IMR-90 (cell line): Measurements from ENCODE around the gene SIGLEC6. TPM values are rescaled to one million over a fixed set of nuclear protein-coding genes. Genes with fewer than 3 reads are reported as not detected.

ENCODE experiments used
- ATAC-seq: fragments of 200-7000 bp; cut with Tn5 transposase; 2 replicates; pipeline ENCODE4 v1.9.1; 2020; ENCODE audit warnings: low read depth, mild to moderate bottlenecking, moderate library complexity
- BruUV-seq: library from RNA; stranded (reverse); fragments of 400-500 nt; replicated peaks from 2 replicates; lab custom pipeline; 2021; lab: Mats Ljungman, UMichigan
- CTCF ChIA-PET: fragments of 300-600 bp; formaldehyde crosslinking; extraction: SDS; loops from one replicate; lab custom pipeline; 2021; ENCODE audit warnings: antibody characterized with exemption; lab: Yijun Ruan, JAX
- POLR2A ChIA-PET: fragments of 300-600 bp; sonication (Branson Sonifier 250); formaldehyde crosslinking; loops from one replicate; lab custom pipeline; 2022; ENCODE audit warnings: antibody characterized with exemption; ENCODE audit not compliant: unreplicated experiment; lab: Charles Lee
- DNase-seq: peaks from one replicate; pipeline ENCODE4 v3.0.0; 2013
- H2AFZ ChIP-seq: replicated peaks from 2 replicates; pipeline ENCODE3; 2013; ENCODE audit warnings: low read length, mild to moderate bottlenecking; ENCODE audit not compliant: poor library complexity
- H2AK5ac ChIP-seq: 2 replicates; pipeline ENCODE4 v1.6.1; 2013; ENCODE audit warnings: low read depth, low read length, inconsistent platforms
- H2AK9ac ChIP-seq: replicated peaks from 2 replicates; pipeline ENCODE3; 2013; ENCODE audit warnings: mild to moderate bottlenecking, low read depth, low read length, moderate library complexity; ENCODE audit not compliant: poor library complexity
- H2BK120ac ChIP-seq: 2 replicates; pipeline ENCODE4 v1.6.1; 2013; ENCODE audit warnings: low read depth, low read length, inconsistent platforms
- H2BK15ac ChIP-seq: 3 replicates; pipeline ENCODE4 v1.6.1; 2013; ENCODE audit warnings: low read depth, low read length, inconsistent platforms
- H2BK20ac ChIP-seq: 2 replicates; pipeline ENCODE4 v1.6.1; 2013; ENCODE audit warnings: low read depth, mild to moderate bottlenecking, inconsistent platforms, low read length, moderate library complexity
- H2BK5ac ChIP-seq: 2 replicates; pipeline ENCODE4 v1.6.1; 2013; ENCODE audit warnings: mild to moderate bottlenecking, low read depth, low read length, inconsistent platforms; ENCODE audit not compliant: poor library complexity, severe bottlenecking
- H3K14ac ChIP-seq: replicated peaks from 2 replicates; pipeline ENCODE4 v1.6.1; 2013; ENCODE audit warnings: low read depth, low read length, inconsistent platforms
- H3K18ac ChIP-seq: 2 replicates; pipeline ENCODE4 v1.6.1; 2013; ENCODE audit warnings: low read depth, low read length, control low read depth
- H3K23ac ChIP-seq: 2 replicates; pipeline ENCODE4 v1.6.1; 2013; ENCODE audit warnings: low read depth, low read length, inconsistent platforms
- H3K27ac ChIP-seq: 2 replicates; pipeline ENCODE4 v1.5.1; 2013; ENCODE audit warnings: mild to moderate bottlenecking, control low read depth, low read length; ENCODE audit not compliant: insufficient read depth
- H3K27me3 ChIP-seq: 2 replicates; pipeline ENCODE4 v1.6.1; 2013; ENCODE audit warnings: low read length; ENCODE audit not compliant: control insufficient read depth, insufficient read depth
- H3K36me3 ChIP-seq: 2 replicates; pipeline ENCODE4 v1.6.1; 2013; ENCODE audit warnings: low read length, mixed read lengths; ENCODE audit not compliant: control insufficient read depth, insufficient read depth
- H3K4ac ChIP-seq: 2 replicates; pipeline ENCODE4 v1.6.1; 2013; ENCODE audit warnings: low read depth, low read length, inconsistent platforms
- H3K4me1 ChIP-seq: 2 replicates; pipeline ENCODE4 v1.6.1; 2013; ENCODE audit warnings: low read length, mixed read lengths; ENCODE audit not compliant: control insufficient read depth, insufficient read depth
- H3K4me2 ChIP-seq: 2 replicates; pipeline ENCODE4 v1.6.1; 2013; ENCODE audit warnings: low read depth, mild to moderate bottlenecking, control low read depth, low read length, moderate library complexity
- H3K4me3 ChIP-seq: 2 replicates; pipeline ENCODE4 v1.5.1; 2013; ENCODE audit warnings: low read depth, mild to moderate bottlenecking, control low read depth, low read length, moderate library complexity; ENCODE audit not compliant: insufficient read depth
- H3K56ac ChIP-seq: 2 replicates; pipeline ENCODE4 v1.6.1; 2013; ENCODE audit warnings: low read length, inconsistent platforms; ENCODE audit not compliant: insufficient read depth; ENCODE audit errors: extremely low read depth
- H3K79me1 ChIP-seq, 2 experiments: 2 replicates each; pipeline ENCODE4 v1.6.1; 2013; ENCODE audit warnings: low read length in 2 of 2, inconsistent platforms in 1 of 2, low read depth in 1 of 2
- H3K9ac ChIP-seq: 2 replicates; pipeline ENCODE4 v1.6.1; 2013; ENCODE audit warnings: low read depth, low read length, control low read depth
- H3K9me1 ChIP-seq: 2 replicates; pipeline ENCODE4 v1.6.1; 2013; ENCODE audit warnings: low read length, inconsistent platforms; ENCODE audit not compliant: insufficient read depth
- H3K9me3 ChIP-seq: 2 replicates; pipeline ENCODE4 v1.6.1; 2013; ENCODE audit warnings: low read length; ENCODE audit not compliant: control insufficient read depth, insufficient read depth
- H4K20me1 ChIP-seq: 2 replicates; pipeline ENCODE4 v1.6.1; 2013; ENCODE audit warnings: low read length, inconsistent platforms; ENCODE audit not compliant: insufficient read depth
- H4K5ac ChIP-seq: 2 replicates; pipeline ENCODE4 v1.6.1; 2013; ENCODE audit warnings: mild to moderate bottlenecking, low read depth, low read length, control low read depth
- H4K8ac ChIP-seq, 2 experiments: 2 replicates each; pipeline ENCODE4 v1.6.1; 2013; ENCODE audit warnings: low read depth in 2 of 2, low read length in 2 of 2, control low read depth in 1 of 2, inconsistent platforms in 1 of 2
- H4K91ac ChIP-seq: 2 replicates; pipeline ENCODE4 v1.6.1; 2013; ENCODE audit warnings: low read depth, low read length, inconsistent platforms; ENCODE audit not compliant: insufficient read depth
- BHLHE40 ChIP-seq: fragments of 150-350 bp; IDR thresholded peaks from 2 replicates; pipeline ENCODE4 v1.6.1; 2016; ENCODE audit warnings: mild to moderate bottlenecking, low read depth, low read length
- CEBPB ChIP-seq: IDR thresholded peaks from 2 replicates; pipeline ENCODE4 v1.6.1; 2012; ENCODE audit warnings: low read depth, low read length, improper control_type of control experiment
- FOS ChIP-seq: fragments of 150-350 bp; IDR thresholded peaks from 2 replicates; pipeline ENCODE4 v1.6.1; 2016; ENCODE audit warnings: low read depth, low read length
- MAZ ChIP-seq: IDR thresholded peaks from 2 replicates; pipeline ENCODE4 v1.6.1; 2012; ENCODE audit warnings: low read depth, mild to moderate bottlenecking, low read length, improper control_type of control experiment, moderate library complexity, borderline replicate concordance
- MXI1 ChIP-seq: IDR thresholded peaks from 2 replicates; pipeline ENCODE4 v1.6.1; 2012; ENCODE audit warnings: low read depth, mild to moderate bottlenecking, low read length, moderate library complexity, borderline replicate concordance
- NFE2L2 ChIP-seq: fragments of 150-350 bp; IDR thresholded peaks from 2 replicates; pipeline ENCODE4 v1.6.1; 2016; ENCODE audit warnings: low read depth, mild to moderate bottlenecking, low read length
- POLR2A ChIP-seq: IDR thresholded peaks from 2 replicates; pipeline ENCODE4 v1.6.1; 2012; ENCODE audit warnings: mild to moderate bottlenecking, low read depth, low read length
- RAD21 ChIP-seq: IDR thresholded peaks from 2 replicates; pipeline ENCODE4 v1.6.1; 2012; ENCODE audit warnings: low read length, improper control_type of control experiment
- RCOR1 ChIP-seq: IDR thresholded peaks from 2 replicates; pipeline ENCODE4 v1.6.1; 2012; ENCODE audit warnings: mild to moderate bottlenecking, low read length, improper control_type of control experiment; ENCODE audit not compliant: insufficient replicate concordance
- RFX5 ChIP-seq: IDR thresholded peaks from 2 replicates; pipeline ENCODE4 v1.8.0; 2012; ENCODE audit warnings: low read depth, mild to moderate bottlenecking, low read length, moderate library complexity
- SMC3 ChIP-seq: fragments of 150-350 bp; IDR thresholded peaks from 2 replicates; pipeline ENCODE4 v1.6.1; 2016; ENCODE audit warnings: low read depth, mild to moderate bottlenecking, antibody characterized with exemption, low read length, moderate library complexity
- WGBS, 2 experiments: methylation state at CpG; one replicate each; pipeline versions ENCODE4 v1.1.5 to v1.1.7; 2013; ENCODE audit warnings: missing lambda C conversion rate in 2 of 2; ENCODE audit not compliant: insufficient read length in 1 of 2; ENCODE audit errors: extremely low coverage in 2 of 2; 5-methylcytosine and 5-hydroxymethylcytosine counted together
- dilution Hi-C: fragments of 300-500 bp; cut with HindIII; formaldehyde crosslinking; loops from one replicate; pipeline ENCODE4 v1.14.3; 2018; ENCODE audit warnings: low sequenced_read_pairs; ENCODE audit not compliant: unreplicated experiment
- in situ Hi-C: fragments of 300-500 bp; cut with MboI; formaldehyde crosslinking; loops from 3 replicates; pipeline ENCODE4 v1.14.3; 2019; ENCODE audit warnings: low sequenced_read_pairs, inconsistent platforms, mixed read lengths
- intact Hi-C: fragments of 100-400 bp; cut with micrococcal nuclease; formaldehyde crosslinking; loops from 2 replicates; pipeline ENCODE4 v1.10.0; 2022
- polyA plus RNA-seq, 3 experiments: library from polyadenylated mRNA; depleted of rRNA; stranded (reverse); fragments of >200 nt; gene quantifications; 2 replicates each; pipeline ENCODE4 v1.2.3, GENCODE V29; 2012; ENCODE audit warnings: low replicate concordance in 1 of 3
- total RNA-seq: library from RNA; depleted of rRNA; stranded (reverse); fragments of >200 nt; gene quantifications from 2 replicates; pipeline ENCODE4 v1.2.3, GENCODE V29; 2012

Gene SIGLEC6
- total and polyA plus RNA-seq, 2 of the 4 experiments (the other 2 are of a cell fraction), result not detected

GRCh38 chr19:51505904-51506303 lies 25.6 kb downstream of the SIGLEC6 start:
- Histone ChIP-seq H4K5ac (no peak overlapping the region), H3K18ac (no peak overlapping the region)

More at GRCh38 chr19:51505904-51506303, 25.6 kb downstream of the SIGLEC6 start:
- TF ChIP-seq FOS (no peak), RFX5 (no peak), RAD21 (no peak), BHLHE40 (no peak), POLR2A (no peak), NFE2L2 (no peak), MXI1 (no peak), RCOR1 (no peak), SMC3 (no peak), MAZ (no peak), CEBPB (no peak)
- H3K9me3 ChIP-seq, result peaks cover 2% of the 10 kb centered on the region; the same call in 1 of the 2 replicates
- H2AK9ac ChIP-seq, result no peak overlapping the region
- H2AK5ac ChIP-seq, result no peak overlapping the region
- ChIA-PET CTCF (interaction anchor here (2.1 kb wide), 1 partner anchor 10 kb away, joined by 8 read pairs; no protein-coding TSS in a partner anchor), POLR2A (no interaction called here)
- no peak overlapping the region for H3K14ac ChIP-seq
- H2AFZ ChIP-seq, result no peak overlapping the region
- DNase-seq (no peak), ATAC-seq (no peak)
- dilution Hi-C loops (no loop called here), in situ Hi-C loops (no loop called here), intact Hi-C loops (no loop called here)
- no peaks in the 10 kb centered on the region for H3K4me1 ChIP-seq
- no peak overlapping the region for H2BK5ac ChIP-seq
- no TSS peak for BruUV-seq
- no peaks in the 10 kb centered on the region for H3K9me1 ChIP-seq
- no peak overlapping the region for H4K91ac ChIP-seq
- no peak overlapping the region for H3K9ac ChIP-seq
- no peak overlapping the region for H3K4me2 ChIP-seq
- no peak overlapping the region for H4K8ac ChIP-seq
- no CpG with 5 or more reads among the region's 3 CpGs for WGBS, 2 experiments
- H3K27me3 ChIP-seq, result no peaks in the 10 kb centered on the region
- no peak overlapping the region for H2BK120ac ChIP-seq
- no peak overlapping the region for H3K56ac ChIP-seq
- no peaks in the 10 kb centered on the region for H4K20me1 ChIP-seq
- no peak overlapping the region for H3K4ac ChIP-seq
- H3K27ac ChIP-seq, result no peak overlapping the region
- H3K23ac ChIP-seq, result no peak overlapping the region
- no peak overlapping the region for H2BK15ac ChIP-seq
- no peak overlapping the region for H2BK20ac ChIP-seq
- H3K79me1 ChIP-seq, result no peaks in the 10 kb centered on the region
- H3K36me3 ChIP-seq, result no peaks in the 10 kb centered on the region
- H3K4me3 ChIP-seq, result no peak overlapping the region
